Thymus (tissue), 11 donors: ENCODE data around the gene ARHGAP33. TPM values are rescaled to one million over a fixed set of nuclear protein-coding genes. Genes with fewer than 3 reads are reported as not detected.

Experiments
- DNase-seq, 9 donors: peaks; one replicate each; pipeline ENCODE4 v3.0.0-alpha.2; 2013; ENCODE audit warnings: low spot score in 9 of 9, low read depth in 6 of 9, missing footprints in 1 of 9
- H3K27ac ChIP-seq, 2 donors: one replicate each; pipeline ENCODE4 v1.5.1; 2013; ENCODE audit warnings: control low read depth in 1 of 2, low read depth in 1 of 2, low read length in 1 of 2, mild to moderate bottlenecking in 1 of 2, moderate library complexity in 1 of 2
- H3K27me3 ChIP-seq, 2 donors: one replicate each; pipeline ENCODE4 v1.5.1; 2013; ENCODE audit warnings: low read length in 1 of 2; ENCODE audit not compliant: control insufficient read depth in 2 of 2, insufficient read depth in 1 of 2
- H3K36me3 ChIP-seq, 2 donors: one replicate each; pipeline ENCODE4 v1.5.1; 2013; ENCODE audit warnings: low read length in 1 of 2, mild to moderate bottlenecking in 1 of 2, moderate library complexity in 1 of 2; ENCODE audit not compliant: control insufficient read depth in 2 of 2, insufficient read depth in 2 of 2
- H3K4me1 ChIP-seq, 2 donors: one replicate each; pipeline ENCODE4 v1.5.1; 2013; ENCODE audit warnings: low read length in 2 of 2; ENCODE audit not compliant: control insufficient read depth in 2 of 2, insufficient read depth in 2 of 2
- H3K4me3 ChIP-seq, 2 donors: one replicate each; pipeline ENCODE4 v1.5.1; 2013; ENCODE audit warnings: low read length in 2 of 2, control low read depth in 1 of 2, mild to moderate bottlenecking in 1 of 2
- H3K9me3 ChIP-seq, 2 donors: one replicate each; pipeline ENCODE4 v1.5.1; 2013; ENCODE audit warnings: low read length in 1 of 2, mild to moderate bottlenecking in 1 of 2; ENCODE audit not compliant: control insufficient read depth in 2 of 2, insufficient read depth in 1 of 2
- WGBS: extraction: QIAGEN DNeasy Blood & Tissue Kit; methylation state at CpG from one replicate; pipeline ENCODE4 v1.1.7; 2013; 5-methylcytosine and 5-hydroxymethylcytosine counted together
- polyA plus RNA-seq: library from polyadenylated mRNA; stranded (reverse); fragments of 200-250 nt; gene quantifications from one replicate; pipeline ENCODE4 v1.2.3, GENCODE V29; 2013
- total RNA-seq: library from RNA; stranded (reverse); fragments of 120-200 nt; gene quantifications from one replicate; pipeline ENCODE4 v1.2.4, GENCODE V29; 2013
- donor health status: healthy.

ARHGAP33 gene
- total and polyA plus RNA-seq, 2 donors = 1.5 to 18.6 TPM

DNA sequence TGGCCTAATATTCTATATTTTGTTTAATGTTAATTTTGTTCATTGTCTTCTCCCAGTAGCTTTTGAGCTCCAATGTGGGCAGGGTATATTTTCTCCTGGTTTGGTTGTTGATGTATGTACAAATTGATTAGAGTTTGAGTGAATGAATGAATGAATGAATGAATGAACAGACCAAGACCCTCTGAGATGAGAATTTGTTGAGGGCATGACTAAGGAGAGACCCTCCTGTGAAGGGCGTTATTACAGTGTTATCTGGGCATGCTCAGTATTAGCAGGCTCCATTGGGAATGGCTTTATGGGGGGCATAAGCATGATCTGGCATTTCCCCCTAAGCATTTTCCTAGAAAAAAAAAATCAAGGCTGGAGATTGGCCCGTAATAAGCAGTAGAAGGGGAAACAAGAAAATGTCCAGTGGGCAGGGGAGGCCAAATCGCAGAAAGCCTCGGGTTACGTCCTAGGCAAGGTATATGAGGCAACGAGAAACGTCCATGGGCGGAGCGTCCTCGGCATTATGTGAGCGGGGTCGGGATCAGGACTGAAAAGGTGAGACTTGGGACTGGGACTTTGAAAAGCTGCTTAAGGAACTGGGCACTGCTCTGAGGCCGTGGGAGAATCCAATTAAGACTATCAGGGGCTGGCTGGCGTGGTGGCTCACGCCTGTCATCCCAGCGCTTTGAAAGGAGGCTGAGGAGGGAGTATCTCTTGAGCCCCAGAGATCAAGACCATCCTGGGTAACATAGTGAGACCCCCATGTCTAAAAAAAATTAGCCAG, 904 bp upstream of the ARHGAP33 start:
- Histone ChIP-seq H3K4me3 (peak overlapping the region in 1 of 2 donors; percentile 36), H3K36me3 (peaks cover 13 to 14% of the 10 kb centered on the region in 2 donors), H3K9me3 (no peaks in the 10 kb centered on the region), H3K4me1 (peaks cover 7 to 13% of the 10 kb centered on the region in 2 donors), H3K27me3 (no peaks in the 10 kb centered on the region), H3K27ac (no peak overlapping the region)
- 65% methylated on average over 16 of the region's 16 CpGs for WGBS
- no peak for DNase-seq

DNA sequence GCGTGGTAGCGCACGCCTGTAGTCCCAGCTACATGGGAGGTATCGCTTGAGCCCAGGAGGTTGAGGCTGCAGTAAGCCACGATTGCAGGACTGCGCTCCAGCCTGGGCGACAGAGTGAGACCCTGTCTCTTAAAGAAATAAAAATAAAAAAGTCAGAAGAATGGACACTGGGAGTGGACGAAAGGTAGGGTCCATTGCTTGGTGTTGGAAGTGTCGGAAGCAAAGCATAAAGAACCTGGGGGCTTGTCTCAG, 392 bp upstream of the ARHGAP33 start:
- peaks cover 16 to 17% of the 10 kb centered on the region in 2 donors for H3K36me3 ChIP-seq
- peak overlapping the region; percentile 36 to 84 for H3K4me3 ChIP-seq
- H3K9me3 ChIP-seq = no peaks in the 10 kb centered on the region
- WGBS = 38% methylated on average over 9 of the region's 9 CpGs
- H3K27me3 ChIP-seq = no peaks in the 10 kb centered on the region
- peaks cover 7 to 13% of the 10 kb centered on the region in 2 donors for H3K4me1 ChIP-seq
- no peak overlapping the region for H3K27ac ChIP-seq
- DNase-seq = no peak

DNA sequence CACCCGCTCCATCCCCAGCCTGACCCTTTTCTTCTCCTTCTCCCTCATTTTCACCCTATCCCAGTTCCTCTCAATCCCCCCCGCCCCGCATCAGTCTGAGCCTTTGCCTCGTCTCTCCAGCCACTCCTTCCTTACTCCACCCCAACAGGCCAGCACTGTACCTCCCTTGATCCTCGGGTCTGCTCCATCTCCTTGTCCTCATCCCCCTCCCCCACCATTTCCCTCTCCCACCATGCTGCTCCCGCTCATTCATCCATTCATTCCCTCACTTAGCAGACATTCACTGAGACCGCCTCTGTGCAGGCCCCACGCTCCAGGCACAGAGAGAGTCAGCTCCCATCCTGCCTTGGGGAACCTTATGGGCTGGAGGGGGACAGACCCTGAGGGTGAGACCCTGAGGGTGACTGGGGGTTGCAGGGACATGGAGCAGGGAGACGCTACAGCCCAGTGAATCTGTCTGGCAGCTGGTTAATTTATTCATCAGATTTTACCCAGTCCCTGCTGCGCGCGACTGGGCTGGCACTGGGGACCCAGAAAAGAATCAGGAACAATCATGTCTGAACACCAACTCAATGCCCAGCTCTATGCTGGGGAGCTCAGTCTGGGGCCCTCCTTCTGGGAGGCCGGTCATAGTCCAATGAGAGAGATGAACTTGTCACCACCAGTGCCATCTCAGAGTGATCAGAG, 881 bp downstream of the ARHGAP33 start:
- H3K27ac ChIP-seq = no peak overlapping the region
- DNase-seq = peak in 1 of 9 donors; percentile 6
- 73% methylated on average over 13 of the region's 13 CpGs for WGBS
- H3K36me3 ChIP-seq = peaks cover 21 to 30% of the 10 kb centered on the region in 2 donors
- no peaks in the 10 kb centered on the region for H3K27me3 ChIP-seq
- H3K4me1 ChIP-seq = peaks cover 7 to 13% of the 10 kb centered on the region in 2 donors
- H3K9me3 ChIP-seq = no peaks in the 10 kb centered on the region
- peak overlapping the region; percentile 61 to 84 for H3K4me3 ChIP-seq

DNA sequence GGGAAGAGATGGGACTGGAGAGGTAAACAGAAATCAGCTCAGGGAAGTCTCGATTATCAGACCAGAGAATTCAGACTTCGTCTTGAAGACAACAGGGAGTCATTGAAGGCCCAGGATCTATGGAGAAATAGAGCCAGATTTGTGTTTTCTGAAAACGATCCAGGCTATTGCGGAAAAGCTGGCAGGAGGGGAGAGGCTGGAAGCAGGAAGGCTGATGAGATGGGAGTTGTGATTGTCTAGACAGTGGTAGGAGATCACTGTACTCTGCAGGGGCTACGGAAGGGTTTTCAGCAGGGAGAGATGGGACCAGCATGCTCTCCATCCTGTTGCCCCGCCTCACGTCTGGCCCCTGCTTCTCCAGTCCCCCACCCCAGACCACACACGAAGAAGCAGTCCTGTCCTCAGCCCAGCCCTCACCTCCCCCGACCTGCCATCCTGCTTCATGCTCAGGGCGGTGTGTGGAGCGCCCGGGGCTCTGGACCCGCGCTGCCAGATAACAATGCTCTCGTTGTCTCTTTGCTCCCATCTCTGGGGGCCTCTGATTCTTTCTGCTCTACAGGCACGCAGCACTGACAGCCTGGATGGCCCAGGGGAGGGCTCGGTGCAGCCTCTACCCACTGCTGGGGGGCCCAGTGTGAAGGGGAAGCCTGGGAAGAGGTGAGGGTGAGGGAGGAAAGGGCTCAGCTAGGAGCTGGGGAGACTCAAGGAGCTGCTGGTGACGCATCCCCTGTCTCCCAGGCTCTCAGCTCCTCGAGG, 1.9 kb downstream of the ARHGAP33 start:
- peaks cover 28 to 40% of the 10 kb centered on the region in 2 donors for H3K36me3 ChIP-seq
- 86% methylated on average over 19 of the region's 19 CpGs for WGBS
- DNase-seq = no peak

DNA sequence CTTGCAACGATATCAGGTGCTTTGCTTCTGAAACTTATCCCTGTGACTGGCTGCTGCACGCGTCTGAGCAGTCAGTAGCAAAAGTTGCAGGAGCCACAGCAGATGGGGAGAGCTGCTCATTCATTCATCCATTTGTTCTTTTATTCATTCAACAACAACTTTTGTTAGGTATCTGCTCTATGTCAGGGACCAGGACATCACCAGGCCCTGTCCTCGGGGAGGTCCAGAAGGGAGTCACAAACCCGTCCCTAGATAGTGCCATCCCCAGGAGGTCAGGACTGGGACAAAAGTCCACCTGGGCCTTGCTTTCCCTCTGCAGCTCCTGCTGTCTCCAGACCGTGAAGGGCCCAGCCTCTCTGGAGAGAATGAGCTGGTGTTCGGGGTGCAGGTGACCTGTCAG, 2.6 kb downstream of the ARHGAP33 start:
- Histone ChIP-seq H3K4me1 (peaks cover 7 to 13% of the 10 kb centered on the region in 2 donors), H3K27ac (no peak overlapping the region), H3K27me3 (no peaks in the 10 kb centered on the region), H3K36me3 (peaks cover 35 to 47% of the 10 kb centered on the region in 2 donors), H3K9me3 (no peaks in the 10 kb centered on the region), H3K4me3 (no peak overlapping the region)
- DNase-seq = no peak
- 84% methylated on average over 7 of the region's 7 CpGs for WGBS

More for the DNA sequence above, 1.9 kb downstream of the ARHGAP33 start:
- Histone ChIP-seq H3K9me3 (no peaks in the 10 kb centered on the region), H3K27me3 (no peaks in the 10 kb centered on the region), H3K4me3 (no peak overlapping the region), H3K4me1 (peaks cover 7 to 13% of the 10 kb centered on the region in 2 donors), H3K27ac (no peak overlapping the region)

DNA sequence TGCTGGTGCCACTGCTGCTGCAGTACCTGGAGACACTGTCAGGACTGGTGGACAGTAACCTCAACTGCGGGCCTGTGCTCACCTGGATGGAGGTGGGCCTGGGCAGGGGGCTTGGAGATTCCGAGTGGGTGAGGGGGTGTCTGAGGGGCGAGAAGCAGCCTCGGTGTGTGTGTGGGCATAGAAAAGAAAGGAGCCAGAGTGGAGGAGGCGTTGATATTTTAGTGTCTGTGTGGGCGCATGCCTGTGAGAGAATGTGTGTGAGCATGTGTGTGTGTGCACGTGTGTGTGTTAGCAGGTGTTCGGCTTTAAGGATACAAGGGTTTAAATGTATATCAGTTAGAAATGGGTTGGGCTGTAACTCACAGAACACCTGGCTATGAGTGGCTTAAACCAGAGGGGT, 3.7 kb downstream of the ARHGAP33 start:
- Histone ChIP-seq H3K27ac (no peak overlapping the region), H3K4me1 (peaks cover 7 to 13% of the 10 kb centered on the region in 2 donors), H3K36me3 (peaks cover 37 to 58% of the 10 kb centered on the region in 2 donors), H3K4me3 (no peak overlapping the region), H3K9me3 (no peaks in the 10 kb centered on the region), H3K27me3 (no peaks in the 10 kb centered on the region)
- 96% methylated on average over 8 of the region's 8 CpGs for WGBS
- DNase-seq = no peak

DNA sequence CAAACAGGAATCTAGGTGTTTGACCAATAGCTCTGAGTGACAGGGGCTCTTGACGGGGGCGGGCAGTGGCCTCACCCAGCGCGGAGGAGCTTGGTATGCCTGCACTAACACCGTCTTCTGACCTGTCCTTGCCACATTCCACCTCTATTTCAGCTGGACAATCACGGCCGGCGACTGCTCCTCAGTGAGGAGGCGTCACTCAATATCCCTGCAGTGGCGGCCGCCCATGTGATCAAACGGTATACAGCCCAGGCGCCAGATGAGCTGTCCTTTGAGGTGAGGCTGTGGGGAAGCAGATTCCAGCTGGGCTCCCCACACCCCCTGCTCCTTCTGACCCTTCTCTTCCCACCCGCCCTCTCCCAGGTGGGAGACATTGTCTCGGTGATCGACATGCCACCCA, 4.7 kb downstream of the ARHGAP33 start:
- Histone ChIP-seq H3K4me1 (peaks cover 6 to 7% of the 10 kb centered on the region in 2 donors), H3K27ac (no peak overlapping the region), H3K4me3 (no peak overlapping the region), H3K27me3 (no peaks in the 10 kb centered on the region), H3K9me3 (no peaks in the 10 kb centered on the region), H3K36me3 (peaks cover 37 to 68% of the 10 kb centered on the region in 2 donors)
- no peak for DNase-seq
- 98% methylated on average over 16 of the region's 16 CpGs for WGBS

DNA sequence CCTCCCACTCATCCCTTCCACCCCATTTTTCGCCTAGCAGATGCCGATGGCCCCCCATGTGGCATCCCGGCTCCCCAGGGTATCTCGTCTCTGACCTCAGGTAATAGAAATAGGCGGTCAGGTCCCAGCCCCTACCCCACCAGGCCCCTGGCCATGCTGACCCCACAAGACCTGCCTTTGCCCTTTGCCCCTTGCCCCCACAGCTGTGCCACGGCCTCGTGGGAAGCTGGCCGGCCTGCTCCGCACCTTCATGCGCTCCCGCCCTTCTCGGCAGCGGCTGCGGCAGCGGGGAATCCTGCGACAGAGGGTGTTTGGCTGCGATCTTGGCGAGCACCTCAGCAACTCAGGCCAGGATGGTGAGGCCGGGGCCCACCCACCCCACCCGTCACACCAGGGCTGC, 5.4 kb downstream of the ARHGAP33 start:
- WGBS = 98% methylated on average over 20 of the region's 20 CpGs
- Histone ChIP-seq H3K27me3 (no peaks in the 10 kb centered on the region), H3K4me1 (peaks cover 6 to 7% of the 10 kb centered on the region in 2 donors), H3K9me3 (no peaks in the 10 kb centered on the region), H3K4me3 (no peak overlapping the region), H3K36me3 (peaks cover 38 to 75% of the 10 kb centered on the region in 2 donors), H3K27ac (no peak overlapping the region)
- no peak for DNase-seq

DNA sequence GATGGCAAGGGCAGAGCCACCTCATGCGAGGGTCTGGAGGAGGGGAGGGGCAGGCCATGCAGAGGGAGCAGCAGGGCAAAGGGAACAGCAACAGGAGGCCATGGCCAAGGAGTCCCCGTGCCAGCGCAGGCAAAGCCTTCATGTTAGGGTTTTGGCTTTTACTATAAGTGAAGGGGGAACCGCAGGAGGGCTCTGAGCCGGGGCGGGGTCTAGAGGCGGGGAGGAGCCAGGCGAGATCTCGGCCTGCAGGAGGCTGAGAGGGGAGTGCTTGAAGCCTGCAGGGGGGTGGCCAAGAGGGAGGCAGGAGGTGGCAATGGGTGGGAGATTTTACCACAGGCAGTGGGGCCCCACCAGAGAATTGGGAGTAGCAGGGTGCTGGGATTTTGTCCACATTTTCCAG, 6.3 kb downstream of the ARHGAP33 start:
- no peak overlapping the region for H3K27ac ChIP-seq
- no peaks in the 10 kb centered on the region for H3K9me3 ChIP-seq
- no peak for DNase-seq
- WGBS = 96% methylated on average over 9 of the region's 9 CpGs
- H3K4me1 ChIP-seq = peaks cover 0 to 4% of the 10 kb centered on the region in 2 donors
- peaks cover 45 to 81% of the 10 kb centered on the region in 2 donors for H3K36me3 ChIP-seq
- no peaks in the 10 kb centered on the region for H3K27me3 ChIP-seq
- no peak overlapping the region for H3K4me3 ChIP-seq
